ENCODE results near the gene NDUFS6. TPM values are rescaled to one million over a fixed set of nuclear protein-coding genes. Genes with fewer than 3 reads are reported as not detected.

NDUFS6 gene
- total RNA-seq, 1 donor from 2014 or later, result 37.6 TPM

GRCh38 chr5:1765880-1766235, 35.3 kb upstream of the NDUFS6 start:
- DNase-seq (ENCODE audit: low read depth) (no peak), FAIRE-seq (no peak)
- TF ChIP-seq CTCF (IDR thresholded peaks at IDR 0.05; ENCODE audit: insufficient read depth, low read depth, low read length) (no peak), EZH2 (IDR thresholded peaks at IDR 0.05; ENCODE audit: insufficient read depth, low read length) (no peak)
- no peaks in the 10 kb centered on the region for H3K36me3 Mint-ChIP-seq (ENCODE audit: low read depth, unreplicated experiment)
- no peaks in the 10 kb centered on the region for H3K9me3 Mint-ChIP-seq (ENCODE audit: unreplicated experiment)
- Histone ChIP-seq H4K20me1 (ENCODE audit: insufficient read depth, low read length) (no peaks in the 10 kb centered on the region), H3K27ac (ENCODE audit: low read depth, low read length) (no peak overlapping the region), H3K4me2 (ENCODE audit: low read length) (no peak overlapping the region), H3K36me3 (ENCODE audit: insufficient read depth, low read length) (no peaks in the 10 kb centered on the region), H2AFZ (ENCODE audit: low read depth, low read length) (no peak overlapping the region), H3K4me3 (ENCODE audit: insufficient read depth, low read depth, low read length) (no peak overlapping the region), H3K4me1 (ENCODE audit: insufficient read depth, low read length) (no peaks in the 10 kb centered on the region), H3K9me3 (ENCODE audit: insufficient read depth, low read depth, low read length) (no peaks in the 10 kb centered on the region), H3K9ac (ENCODE audit: low read length) (no peak overlapping the region), H3K79me2 (ENCODE audit: insufficient read depth, low read length) (no peaks in the 10 kb centered on the region), H3K27me3 (ENCODE audit: insufficient read depth, low read length) (peaks cover under 1% of the 10 kb centered on the region)
- no peak overlapping the region for H3K27ac Mint-ChIP-seq (ENCODE audit: unreplicated experiment)
- peaks cover 31% of the 10 kb centered on the region for H3K27me3 Mint-ChIP-seq (ENCODE audit: low read depth, unreplicated experiment)
- no peaks in the 10 kb centered on the region for H3K4me1 Mint-ChIP-seq (ENCODE audit: low read depth, unreplicated experiment)
- no peak overlapping the region for H3K4me3 Mint-ChIP-seq (ENCODE audit: unreplicated experiment)

GRCh38 chr5:1767524-1768282, 33.5 kb upstream of the NDUFS6 start:
- DNase-seq (ENCODE audit: low read depth) (no peak), FAIRE-seq (no peak)
- no peak overlapping the region for H3K4me2 ChIP-seq (ENCODE audit: low read length)
- H3K27me3 ChIP-seq (ENCODE audit: insufficient read depth, low read length), result peaks cover 6% of the 10 kb centered on the region
- no peak overlapping the region for H3K4me3 Mint-ChIP-seq (ENCODE audit: unreplicated experiment)
- H3K27me3 Mint-ChIP-seq (ENCODE audit: low read depth, unreplicated experiment), result peaks cover 34% of the 10 kb centered on the region
- H3K9me3 Mint-ChIP-seq (ENCODE audit: unreplicated experiment), result no peaks in the 10 kb centered on the region
- no peak overlapping the region for H3K27ac Mint-ChIP-seq (ENCODE audit: unreplicated experiment)
- H3K9ac ChIP-seq (ENCODE audit: low read length), result no peak overlapping the region
- H2AFZ ChIP-seq (ENCODE audit: low read depth, low read length), result no peak overlapping the region
- H3K9me3 ChIP-seq (ENCODE audit: insufficient read depth, low read depth, low read length), result no peaks in the 10 kb centered on the region
- no peak overlapping the region for H3K4me3 ChIP-seq (ENCODE audit: insufficient read depth, low read depth, low read length)
- H3K4me1 ChIP-seq (ENCODE audit: insufficient read depth, low read length), result no peaks in the 10 kb centered on the region
- no peaks in the 10 kb centered on the region for H3K36me3 Mint-ChIP-seq (ENCODE audit: low read depth, unreplicated experiment)
- H3K36me3 ChIP-seq (ENCODE audit: insufficient read depth, low read length), result no peaks in the 10 kb centered on the region
- TF ChIP-seq EZH2 (IDR thresholded peaks at IDR 0.05; ENCODE audit: insufficient read depth, low read length) (no peak), CTCF (IDR thresholded peaks at IDR 0.05; ENCODE audit: insufficient read depth, low read depth, low read length) (no peak)
- H4K20me1 ChIP-seq (ENCODE audit: insufficient read depth, low read length), result no peaks in the 10 kb centered on the region
- H3K79me2 ChIP-seq (ENCODE audit: insufficient read depth, low read length), result no peaks in the 10 kb centered on the region
- H3K4me1 Mint-ChIP-seq (ENCODE audit: low read depth, unreplicated experiment), result no peaks in the 10 kb centered on the region
- no peak overlapping the region for H3K27ac ChIP-seq (ENCODE audit: low read depth, low read length)

- Histone ChIP-seq H3K27me3 (ENCODE audit: insufficient read depth, low read length) (peaks cover 6% of the 10 kb centered on the region), H3K79me2 (ENCODE audit: insufficient read depth, low read length) (no peaks in the 10 kb centered on the region), H3K36me3 (ENCODE audit: insufficient read depth, low read length) (no peaks in the 10 kb centered on the region), H3K9me3 (ENCODE audit: insufficient read depth, low read depth, low read length) (no peaks in the 10 kb centered on the region), H3K9ac (ENCODE audit: low read length) (no peak overlapping the region), H4K20me1 (ENCODE audit: insufficient read depth, low read length) (no peaks in the 10 kb centered on the region), H2AFZ (ENCODE audit: low read depth, low read length) (no peak overlapping the region), H3K27ac (ENCODE audit: low read depth, low read length) (no peak overlapping the region), H3K4me2 (ENCODE audit: low read length) (no peak overlapping the region), H3K4me3 (ENCODE audit: insufficient read depth, low read depth, low read length) (no peak overlapping the region), H3K4me1 (ENCODE audit: insufficient read depth, low read length) (no peaks in the 10 kb centered on the region)
- H3K9me3 Mint-ChIP-seq (ENCODE audit: unreplicated experiment), result no peaks in the 10 kb centered on the region
- no peak overlapping the region for H3K4me3 Mint-ChIP-seq (ENCODE audit: unreplicated experiment)
- no peak for FAIRE-seq
- H3K27ac Mint-ChIP-seq (ENCODE audit: unreplicated experiment), result no peak overlapping the region
- H3K36me3 Mint-ChIP-seq (ENCODE audit: low read depth, unreplicated experiment), result no peaks in the 10 kb centered on the region
- TF ChIP-seq CTCF (IDR thresholded peaks at IDR 0.05; ENCODE audit: insufficient read depth, low read depth, low read length), result no peak
- peaks cover 31% of the 10 kb centered on the region for H3K27me3 Mint-ChIP-seq (ENCODE audit: low read depth, unreplicated experiment)
- DNase-seq (ENCODE audit: low read depth), result no peak
- H3K4me1 Mint-ChIP-seq (ENCODE audit: low read depth, unreplicated experiment), result no peaks in the 10 kb centered on the region
Observed at GRCh38 chr5:1768283-1769000, 32.8 kb upstream of the NDUFS6 start.

Data from astrocyte (in vitro differentiated cells and primary cell).